ENCODE results near the gene PPP4R3B.
A peak's percentile ranks its signal among the peaks of the same experiment; 100 is the strongest.

Gene PPP4R3B

DNA sequence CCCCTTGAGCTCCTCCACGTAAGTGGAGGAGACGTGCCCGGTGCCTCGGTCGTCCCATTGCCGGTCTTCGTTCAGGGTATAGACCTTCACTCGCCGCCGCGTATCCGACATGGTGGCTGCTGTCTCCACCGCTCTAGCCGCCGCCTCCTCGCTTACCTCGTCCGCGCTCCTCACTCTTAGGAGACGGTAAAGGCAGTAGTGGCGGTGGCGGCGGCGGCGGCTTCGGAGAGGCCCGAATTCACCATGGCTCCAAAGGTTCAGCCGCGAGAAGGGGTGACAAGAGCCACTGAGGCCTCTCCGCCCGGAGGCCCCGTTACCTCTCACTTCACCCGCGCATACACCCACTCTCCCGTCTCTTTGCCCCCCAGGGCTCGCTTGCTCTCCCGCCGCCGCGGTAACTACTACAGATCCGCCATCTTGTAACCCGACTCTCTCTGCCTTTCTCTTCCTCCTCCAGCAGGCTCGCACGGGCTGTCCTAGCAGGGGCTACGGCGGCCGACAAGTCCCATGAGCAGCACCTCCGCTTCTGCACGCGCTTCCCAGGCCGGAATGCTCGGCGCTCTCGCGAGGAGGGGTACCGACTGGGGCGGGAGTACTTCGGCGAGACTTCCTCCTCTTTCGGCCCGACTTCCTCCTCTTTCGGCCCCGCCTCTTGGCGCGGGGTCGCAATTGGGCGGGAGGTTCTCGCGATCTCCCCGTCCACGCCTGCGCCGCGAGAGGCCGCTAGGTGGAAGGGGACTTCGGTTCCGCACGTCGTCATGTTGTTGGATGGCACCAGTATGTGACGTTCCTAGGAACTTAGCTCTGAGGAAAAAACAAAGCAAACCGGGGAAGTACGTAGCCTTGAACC is at the start of gene PPP4R3B:
PPP4R3B (minus strand) TSS at position 448 of the 850 bp plus-strand sequence; CDS start at position 111, 337 bp downstream.
- Histone ChIP-seq H3K36me3 (ENCODE audit: control insufficient read depth, insufficient read depth, low read length) (no peaks in the 10 kb centered on the region), H3K4me3 (ENCODE audit: low read length) (peak within 1 kb of the TSS; percentile 99), H3K27me3 (ENCODE audit: control insufficient read depth, insufficient read depth, low read length) (no peaks in the 10 kb centered on the region), H3K27ac (ENCODE audit: low read depth, low read length) (peak within 1 kb of the TSS; percentile 99), H3K9ac (ENCODE audit: low read length) (peak within 1 kb of the TSS; percentile 88), H3K4me1 (ENCODE audit: control insufficient read depth, insufficient read depth, low read length) (peaks cover 4% of the 10 kb centered on the region)

DNA sequence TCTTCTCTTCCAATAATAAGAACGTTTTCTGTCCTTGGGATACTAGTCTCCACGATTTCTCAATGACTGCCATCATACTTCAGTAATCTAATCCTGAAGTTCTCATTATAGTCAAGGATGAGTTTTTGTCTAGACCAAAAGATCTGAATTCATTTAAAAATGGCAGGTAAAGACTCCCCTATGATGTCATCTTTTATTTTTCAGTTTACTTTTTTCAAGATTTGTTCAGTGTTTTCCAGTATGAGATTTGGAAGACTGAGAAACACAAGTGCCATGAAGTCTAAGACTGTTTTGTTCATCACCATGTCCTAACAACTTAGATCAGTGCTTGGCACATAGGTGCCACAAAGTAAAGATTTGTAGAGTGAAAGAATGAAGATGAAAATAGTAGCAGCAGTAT is 35.8 kb upstream of the PPP4R3B start:
- H3K27me3 ChIP-seq (ENCODE audit: control insufficient read depth, insufficient read depth, low read length), result no peaks in the 10 kb centered on the region
- H3K4me1 ChIP-seq (ENCODE audit: control insufficient read depth, insufficient read depth, low read length), result no peaks in the 10 kb centered on the region
- no peak overlapping the region for H3K4me3 ChIP-seq (ENCODE audit: low read length)
- H3K36me3 ChIP-seq (ENCODE audit: control insufficient read depth, insufficient read depth, low read length), result no peaks in the 10 kb centered on the region
- H3K9ac ChIP-seq (ENCODE audit: low read length), result no peak overlapping the region
- no peak overlapping the region for H3K27ac ChIP-seq (ENCODE audit: low read depth, low read length)

- Histone ChIP-seq H3K27me3 (ENCODE audit: control insufficient read depth, insufficient read depth, low read length) (no peaks in the 10 kb centered on the region), H3K36me3 (ENCODE audit: control insufficient read depth, insufficient read depth, low read length) (no peaks in the 10 kb centered on the region), H3K27ac (ENCODE audit: low read depth, low read length) (no peak overlapping the region), H3K9ac (ENCODE audit: low read length) (no peak overlapping the region), H3K4me3 (ENCODE audit: low read length) (no peak overlapping the region), H3K4me1 (ENCODE audit: control insufficient read depth, insufficient read depth, low read length) (no peaks in the 10 kb centered on the region)
These were observed 31.8 kb upstream of the PPP4R3B start for GRCh38 chr2:55649211-55649610.

DNA sequence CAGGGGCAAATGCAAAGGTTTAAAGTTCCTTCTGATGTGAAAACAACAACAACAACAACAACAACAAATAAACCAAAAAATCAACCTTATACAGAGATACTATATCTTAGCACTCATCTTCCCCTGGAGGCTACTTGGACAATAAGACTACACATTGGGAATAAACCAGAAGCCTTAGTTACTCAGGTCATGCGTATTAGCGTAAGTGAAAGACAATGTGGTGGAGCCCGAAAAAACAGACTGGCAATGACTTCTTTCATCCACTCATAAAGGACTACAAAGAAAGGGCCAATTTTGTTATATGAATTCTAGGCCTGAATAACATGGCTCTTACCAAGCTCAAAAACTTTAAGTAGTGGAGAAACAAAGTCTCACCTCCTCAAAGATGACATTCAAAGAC is 19.4 kb upstream of the PPP4R3B start:
- Histone ChIP-seq H3K27me3 (ENCODE audit: control insufficient read depth, insufficient read depth, low read length) (no peaks in the 10 kb centered on the region), H3K4me1 (ENCODE audit: control insufficient read depth, insufficient read depth, low read length) (no peaks in the 10 kb centered on the region), H3K9ac (ENCODE audit: low read length) (no peak overlapping the region), H3K4me3 (ENCODE audit: low read length) (no peak overlapping the region), H3K36me3 (ENCODE audit: control insufficient read depth, insufficient read depth, low read length) (peaks cover 4% of the 10 kb centered on the region), H3K27ac (ENCODE audit: low read depth, low read length) (no peak overlapping the region)

DNA sequence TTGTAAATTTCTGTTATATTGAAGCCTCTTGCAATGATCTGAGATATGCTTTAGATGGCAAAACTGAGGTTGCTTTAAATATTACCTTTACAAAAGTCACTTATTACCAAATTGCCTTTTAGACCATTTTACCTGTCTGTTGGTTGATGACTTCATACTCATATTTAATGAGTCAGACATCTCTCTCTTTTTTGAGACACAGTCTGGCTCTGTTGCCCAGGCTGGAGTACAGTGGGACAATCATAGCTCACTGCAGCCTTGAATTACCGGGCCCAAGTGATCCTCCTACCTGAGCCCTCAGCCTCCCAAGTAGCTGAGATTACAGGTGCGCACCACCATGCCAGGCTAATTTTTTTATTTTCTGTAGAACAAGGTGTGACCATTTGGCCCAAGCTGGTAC is 11.5 kb upstream of the PPP4R3B start:
- Histone ChIP-seq H3K4me1 (ENCODE audit: control insufficient read depth, insufficient read depth, low read length) (no peaks in the 10 kb centered on the region), H3K9ac (ENCODE audit: low read length) (no peak overlapping the region), H3K27ac (ENCODE audit: low read depth, low read length) (no peak overlapping the region), H3K4me3 (ENCODE audit: low read length) (no peak overlapping the region), H3K27me3 (ENCODE audit: control insufficient read depth, insufficient read depth, low read length) (no peaks in the 10 kb centered on the region), H3K36me3 (ENCODE audit: control insufficient read depth, insufficient read depth, low read length) (no peaks in the 10 kb centered on the region)

- no peak overlapping the region for H3K4me3 ChIP-seq (ENCODE audit: low read length)
- no peaks in the 10 kb centered on the region for H3K36me3 ChIP-seq (ENCODE audit: control insufficient read depth, insufficient read depth, low read length)
- no peaks in the 10 kb centered on the region for H3K27me3 ChIP-seq (ENCODE audit: control insufficient read depth, insufficient read depth, low read length)
- H3K27ac ChIP-seq (ENCODE audit: low read depth, low read length), result no peak overlapping the region
- no peak overlapping the region for H3K9ac ChIP-seq (ENCODE audit: low read length)
- no peaks in the 10 kb centered on the region for H3K4me1 ChIP-seq (ENCODE audit: control insufficient read depth, insufficient read depth, low read length)
These were observed 10.5 kb upstream of the PPP4R3B start for GRCh38 chr2:55627915-55628314.

DNA sequence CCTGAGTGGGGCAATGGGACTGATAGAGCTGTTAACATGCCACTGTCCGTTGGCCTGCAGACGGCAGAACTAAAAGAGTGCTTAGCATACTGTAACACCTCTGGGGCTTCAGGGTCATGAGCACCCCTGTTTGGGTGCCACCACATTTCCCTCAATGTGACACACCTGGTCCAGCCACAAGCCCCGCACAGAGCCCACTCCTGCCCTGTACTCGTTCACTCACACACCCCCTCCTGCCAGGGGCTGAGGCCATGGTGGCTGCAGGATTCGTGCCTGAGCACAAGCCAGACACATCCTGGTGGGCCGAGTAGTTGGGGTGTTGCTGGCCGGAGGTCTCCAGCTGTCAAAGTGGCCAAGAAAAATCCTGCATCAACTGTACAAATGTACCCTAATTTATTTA is 4.4 kb upstream of the PPP4R3B start:
- H3K27ac ChIP-seq (ENCODE audit: low read depth, low read length), result no peak overlapping the region
- H3K27me3 ChIP-seq (ENCODE audit: control insufficient read depth, insufficient read depth, low read length), result no peaks in the 10 kb centered on the region
- H3K9ac ChIP-seq (ENCODE audit: low read length), result no peak overlapping the region
- no peak overlapping the region for H3K4me3 ChIP-seq (ENCODE audit: low read length)
- peaks cover 4% of the 10 kb centered on the region for H3K4me1 ChIP-seq (ENCODE audit: control insufficient read depth, insufficient read depth, low read length)
- H3K36me3 ChIP-seq (ENCODE audit: control insufficient read depth, insufficient read depth, low read length), result no peaks in the 10 kb centered on the region

- no peak overlapping the region for H3K9ac ChIP-seq (ENCODE audit: low read length)
- no peak overlapping the region for H3K4me3 ChIP-seq (ENCODE audit: low read length)
- H3K27ac ChIP-seq (ENCODE audit: low read depth, low read length), result no peak overlapping the region
- H3K36me3 ChIP-seq (ENCODE audit: control insufficient read depth, insufficient read depth, low read length), result no peaks in the 10 kb centered on the region
- no peaks in the 10 kb centered on the region for H3K27me3 ChIP-seq (ENCODE audit: control insufficient read depth, insufficient read depth, low read length)
- peaks cover 4% of the 10 kb centered on the region for H3K4me1 ChIP-seq (ENCODE audit: control insufficient read depth, insufficient read depth, low read length)
These were observed 2.8 kb upstream of the PPP4R3B start for GRCh38 chr2:55620123-55620779.

DNA sequence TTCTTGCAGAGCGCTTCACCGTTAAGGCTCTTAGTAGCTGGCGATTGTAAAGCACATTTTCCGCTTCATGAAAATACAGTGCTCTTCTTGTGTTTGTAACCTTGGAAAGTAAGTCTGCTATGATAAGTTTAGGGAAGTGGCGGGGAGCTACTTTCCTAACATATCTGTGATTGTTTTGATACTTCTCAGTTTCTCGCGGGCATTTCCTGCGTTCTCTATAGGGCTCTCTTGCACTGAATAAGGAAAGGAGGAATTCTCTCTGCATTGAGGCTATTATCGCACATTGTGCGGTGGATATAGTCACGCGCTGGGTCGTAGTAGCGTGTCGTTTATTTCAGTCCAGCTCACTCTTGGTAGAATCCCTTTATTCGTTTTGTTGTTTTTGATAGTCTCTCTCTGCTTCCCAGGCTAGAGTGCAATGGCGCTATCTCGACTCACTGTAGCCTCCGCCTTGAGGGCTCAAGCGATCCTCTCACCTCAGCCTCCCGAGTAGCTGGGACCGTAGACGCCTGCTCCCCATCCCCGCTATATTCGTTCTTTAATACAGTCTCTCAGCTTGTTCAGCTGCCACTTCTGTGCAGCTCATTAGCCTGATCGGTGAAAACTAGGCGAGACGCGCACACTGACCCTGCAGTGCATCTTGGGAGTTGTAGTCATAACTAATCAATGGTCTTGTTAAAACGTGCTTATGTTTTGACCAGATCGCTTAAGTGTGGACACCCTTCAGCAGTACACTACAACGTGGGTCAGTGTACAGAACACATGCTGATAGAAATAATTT is 1.0 kb upstream of the PPP4R3B start:
- no peaks in the 10 kb centered on the region for H3K36me3 ChIP-seq (ENCODE audit: control insufficient read depth, insufficient read depth, low read length)
- no peaks in the 10 kb centered on the region for H3K27me3 ChIP-seq (ENCODE audit: control insufficient read depth, insufficient read depth, low read length)
- peak overlapping the region; percentile 94 for H3K4me3 ChIP-seq (ENCODE audit: low read length)
- H3K4me1 ChIP-seq (ENCODE audit: control insufficient read depth, insufficient read depth, low read length), result peaks cover 4% of the 10 kb centered on the region
- H3K9ac ChIP-seq (ENCODE audit: low read length), result peak overlapping the region; percentile 71
- H3K27ac ChIP-seq (ENCODE audit: low read depth, low read length), result peak overlapping the region; percentile 77

- peaks cover 4% of the 10 kb centered on the region for H3K4me1 ChIP-seq (ENCODE audit: control insufficient read depth, insufficient read depth, low read length)
- H3K9ac ChIP-seq (ENCODE audit: low read length), result peak overlapping the region; percentile 71
- no peaks in the 10 kb centered on the region for H3K27me3 ChIP-seq (ENCODE audit: control insufficient read depth, insufficient read depth, low read length)
- H3K27ac ChIP-seq (ENCODE audit: low read depth, low read length), result peak overlapping the region; percentile 77
- peak overlapping the region; percentile 94 for H3K4me3 ChIP-seq (ENCODE audit: low read length)
- H3K36me3 ChIP-seq (ENCODE audit: control insufficient read depth, insufficient read depth, low read length), result no peaks in the 10 kb centered on the region
These were observed 528 bp upstream of the PPP4R3B start for GRCh38 chr2:55618025-55618274.

DNA sequence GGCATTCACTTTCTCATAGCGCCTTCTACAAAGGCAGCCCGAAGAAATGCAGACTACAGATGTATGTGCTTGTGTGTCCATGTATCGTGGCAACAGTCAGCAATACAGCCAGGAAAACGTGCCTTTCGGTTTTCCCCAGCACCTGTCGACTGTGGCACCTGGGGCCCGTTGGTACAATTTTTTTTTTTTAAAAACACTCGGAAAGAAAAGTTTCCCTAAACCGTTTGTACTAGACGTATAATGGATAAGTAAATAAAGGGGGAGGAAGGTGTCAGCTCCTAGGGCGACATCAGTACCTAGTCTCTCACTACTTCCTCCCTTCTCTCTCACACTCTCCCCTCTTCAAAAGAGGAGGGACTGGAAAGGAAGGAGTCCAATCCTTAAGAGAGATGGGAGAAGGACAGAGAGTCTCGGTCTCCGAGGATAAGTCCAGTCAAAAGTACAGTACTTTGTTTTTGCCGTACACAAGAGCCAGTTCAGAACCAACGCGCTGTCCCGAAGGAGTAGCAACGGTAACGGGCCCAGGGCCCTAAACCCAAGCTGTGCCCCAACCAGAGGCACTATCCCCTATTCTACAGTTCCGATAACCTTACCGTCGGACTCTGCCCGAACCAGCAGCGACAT is 759 bp downstream of the PPP4R3B start:
- Histone ChIP-seq H3K27me3 (ENCODE audit: control insufficient read depth, insufficient read depth, low read length) (no peaks in the 10 kb centered on the region), H3K9ac (ENCODE audit: low read length) (peak overlapping the region; percentile 88), H3K4me1 (ENCODE audit: control insufficient read depth, insufficient read depth, low read length) (peaks cover 4% of the 10 kb centered on the region), H3K36me3 (ENCODE audit: control insufficient read depth, insufficient read depth, low read length) (no peaks in the 10 kb centered on the region), H3K27ac (ENCODE audit: low read depth, low read length) (peak overlapping the region; percentile 99), H3K4me3 (ENCODE audit: low read length) (peak overlapping the region; percentile 99)

- H3K9ac ChIP-seq (ENCODE audit: low read length), result no peak overlapping the region
- no peaks in the 10 kb centered on the region for H3K27me3 ChIP-seq (ENCODE audit: control insufficient read depth, insufficient read depth, low read length)
- H3K27ac ChIP-seq (ENCODE audit: low read depth, low read length), result no peak overlapping the region
- H3K4me1 ChIP-seq (ENCODE audit: control insufficient read depth, insufficient read depth, low read length), result no peaks in the 10 kb centered on the region
- no peaks in the 10 kb centered on the region for H3K36me3 ChIP-seq (ENCODE audit: control insufficient read depth, insufficient read depth, low read length)
- H3K4me3 ChIP-seq (ENCODE audit: low read length), result no peak overlapping the region
These were observed 5.4 kb downstream of the PPP4R3B start for GRCh38 chr2:55611997-55612396.
